Mesodermal cell (in vitro differentiated cells): ENCODE data around the gene MYL11.

Experiments
- H3K27ac ChIP-seq: 2 replicates; pipeline ENCODE4 v1.7.0; 2013; ENCODE audit warnings: mild to moderate bottlenecking, low read depth, low read length, moderate library complexity; ENCODE audit not compliant: severe bottlenecking
- H3K36me3 ChIP-seq: 2 replicates; pipeline ENCODE4 v1.7.1; 2013; ENCODE audit warnings: mild to moderate bottlenecking, low read length, moderate library complexity; ENCODE audit not compliant: control insufficient read depth, insufficient read depth
- H3K4me1 ChIP-seq: one replicate; pipeline ENCODE4 v1.7.1; 2013; ENCODE audit warnings: mild to moderate bottlenecking, low read length; ENCODE audit not compliant: insufficient read depth, control insufficient read depth, poor library complexity, severe bottlenecking
- H3K4me3 ChIP-seq: 2 replicates; pipeline ENCODE4 v1.7.0; 2013; ENCODE audit warnings: low read length, control low read depth, mild to moderate bottlenecking; ENCODE audit not compliant: insufficient read depth, poor library complexity, severe bottlenecking; ENCODE audit errors: extremely low read depth
- H3K9me3 ChIP-seq: 2 replicates; pipeline ENCODE4 v1.7.1; 2013; ENCODE audit warnings: mild to moderate bottlenecking, low read length, moderate library complexity; ENCODE audit not compliant: control insufficient read depth
- WGBS, 2 experiments: methylation state at CpG; one replicate each; pipeline ENCODE4 v1.1.5; 2013; ENCODE audit warnings: missing lambda C conversion rate in 2 of 2; ENCODE audit not compliant: insufficient coverage in 2 of 2; 5-methylcytosine and 5-hydroxymethylcytosine counted together

The MYL11 gene

DNA sequence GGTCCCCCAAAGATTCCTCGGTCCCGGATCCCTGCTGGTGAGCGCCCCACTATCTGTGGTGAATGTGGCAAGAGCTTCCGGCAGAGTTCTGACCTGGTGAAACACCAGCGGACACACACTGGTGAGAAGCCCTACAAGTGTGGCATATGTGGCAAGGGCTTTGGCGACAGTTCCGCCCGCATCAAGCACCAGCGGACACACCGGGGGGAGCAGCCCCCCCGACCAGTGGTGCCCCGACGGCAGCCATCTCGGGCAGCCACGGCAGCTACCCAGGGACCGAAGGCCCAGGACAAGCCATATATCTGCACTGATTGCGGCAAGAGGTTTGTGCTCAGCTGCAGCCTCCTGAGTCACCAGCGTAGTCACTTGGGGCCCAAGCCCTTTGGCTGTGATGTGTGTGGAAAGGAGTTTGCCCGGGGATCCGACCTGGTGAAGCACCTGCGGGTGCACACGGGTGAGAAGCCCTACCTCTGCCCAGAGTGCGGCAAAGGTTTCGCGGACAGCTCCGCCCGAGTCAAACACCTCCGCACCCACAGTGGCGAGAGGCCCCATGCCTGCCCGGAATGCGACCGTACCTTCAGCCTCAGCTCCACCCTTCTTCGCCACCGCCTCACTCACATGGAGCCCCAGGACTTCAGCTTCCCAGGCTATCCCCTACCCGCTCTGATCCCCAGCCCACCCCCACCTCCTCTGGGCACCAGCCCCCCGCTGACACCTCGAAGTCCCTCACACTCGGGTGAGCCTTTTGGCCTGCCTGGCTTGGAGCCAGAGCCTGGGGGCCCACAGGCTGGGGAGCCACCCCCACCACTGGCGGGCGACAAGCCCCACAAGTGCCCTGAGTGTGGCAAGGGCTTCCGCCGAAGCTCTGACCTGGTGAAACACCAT, 23.4 kb downstream of the MYL11 start:
- 96 to 97% methylated on average over 39 of the region's 42 CpGs for WGBS, 2 experiments
- no peaks in the 10 kb centered on the region for H3K9me3 ChIP-seq
- peaks cover 25% of the 10 kb centered on the region for H3K36me3 ChIP-seq
- peaks cover 44% of the 10 kb centered on the region for H3K4me1 ChIP-seq
- no peak overlapping the region for H3K4me3 ChIP-seq
- H3K27ac ChIP-seq: peak overlapping the region; percentile 46

DNA sequence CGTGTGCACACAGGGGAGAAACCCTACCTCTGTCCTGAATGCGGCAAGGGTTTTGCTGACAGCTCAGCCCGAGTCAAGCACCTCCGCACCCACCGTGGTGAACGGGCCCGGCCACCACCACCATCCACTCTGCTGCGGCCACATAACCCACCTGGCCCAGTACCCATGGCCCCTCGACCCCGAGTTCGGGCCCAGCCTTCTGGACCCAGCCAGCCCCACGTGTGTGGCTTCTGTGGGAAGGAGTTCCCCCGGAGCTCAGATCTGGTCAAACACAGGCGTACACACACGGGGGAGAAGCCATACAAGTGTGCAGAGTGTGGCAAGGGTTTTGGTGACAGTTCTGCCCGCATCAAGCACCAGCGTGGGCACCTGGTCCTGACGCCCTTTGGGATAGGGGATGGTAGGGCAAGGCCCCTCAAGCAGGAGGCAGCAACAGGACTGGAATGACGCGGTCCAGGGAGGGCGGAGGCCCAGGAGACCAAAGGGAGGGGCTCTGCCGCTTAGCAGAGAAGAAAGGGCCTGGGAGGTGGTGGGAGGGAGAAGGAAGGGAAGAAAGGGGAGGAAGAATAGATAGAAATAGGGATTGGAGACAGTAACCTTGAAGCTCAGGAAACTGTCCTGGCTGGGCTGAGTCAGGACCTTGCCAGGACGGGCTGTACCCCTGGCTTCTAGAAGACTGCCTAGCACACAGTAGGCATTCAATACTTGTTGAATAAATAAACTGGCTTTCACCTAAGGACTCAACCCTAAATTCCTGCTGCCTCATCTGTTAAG, 24.2 kb downstream of the MYL11 start:
- H3K36me3 ChIP-seq: peaks cover 25% of the 10 kb centered on the region
- peak overlapping the region; percentile 46 for H3K27ac ChIP-seq
- 83 to 87% methylated on average over 22 to 23 of the region's 23 CpGs for WGBS, 2 experiments
- H3K4me1 ChIP-seq: peaks cover 39% of the 10 kb centered on the region
- H3K4me3 ChIP-seq: no peak overlapping the region
- no peaks in the 10 kb centered on the region for H3K9me3 ChIP-seq

- Histone ChIP-seq H3K36me3 (peaks cover 25% of the 10 kb centered on the region), H3K27ac (peak overlapping the region; percentile 98), H3K4me3 (peak overlapping the region; percentile 39), H3K9me3 (no peaks in the 10 kb centered on the region), H3K4me1 (peaks cover 35% of the 10 kb centered on the region)
- 24 to 25% methylated on average over 10 to 11 of the region's 12 CpGs for WGBS, 2 experiments
Measured at GRCh38 chr16:30399435-30400186, 25.0 kb downstream of the MYL11 start.

GRCh38 chr16:30401768-30402425, 27.3 kb downstream of the MYL11 start:
- Histone ChIP-seq H3K4me1 (peaks cover 26% of the 10 kb centered on the region), H3K9me3 (no peaks in the 10 kb centered on the region), H3K4me3 (no peak overlapping the region), H3K36me3 (peaks cover 21% of the 10 kb centered on the region), H3K27ac (no peak overlapping the region)
- 86 to 98% methylated on average over 5 to 6 of the region's 8 CpGs for WGBS, 2 experiments

DNA sequence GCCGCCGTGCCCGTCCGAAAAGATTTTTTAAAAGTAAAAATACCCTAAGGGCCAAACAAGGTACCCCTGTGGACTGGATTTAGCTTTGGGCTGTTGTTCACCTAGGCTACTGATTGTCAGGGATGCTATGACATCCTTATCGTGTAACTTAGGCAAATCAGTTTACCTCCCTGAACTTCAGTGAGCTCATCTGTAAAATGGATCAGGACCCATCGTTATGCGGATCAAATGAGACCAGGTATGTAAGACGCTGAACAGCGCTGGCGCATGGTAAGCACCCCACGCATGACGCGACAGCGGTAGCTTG, 32.1 kb downstream of the MYL11 start:
- H3K36me3 ChIP-seq: peaks cover 22% of the 10 kb centered on the region
- peak overlapping the region; percentile 60 for H3K4me3 ChIP-seq
- peak overlapping the region; percentile 84 for H3K27ac ChIP-seq
- H3K4me1 ChIP-seq: no peaks in the 10 kb centered on the region
- WGBS, 2 experiments: 41 to 52% methylated on average over 14 of the region's 14 CpGs
- no peaks in the 10 kb centered on the region for H3K9me3 ChIP-seq

DNA sequence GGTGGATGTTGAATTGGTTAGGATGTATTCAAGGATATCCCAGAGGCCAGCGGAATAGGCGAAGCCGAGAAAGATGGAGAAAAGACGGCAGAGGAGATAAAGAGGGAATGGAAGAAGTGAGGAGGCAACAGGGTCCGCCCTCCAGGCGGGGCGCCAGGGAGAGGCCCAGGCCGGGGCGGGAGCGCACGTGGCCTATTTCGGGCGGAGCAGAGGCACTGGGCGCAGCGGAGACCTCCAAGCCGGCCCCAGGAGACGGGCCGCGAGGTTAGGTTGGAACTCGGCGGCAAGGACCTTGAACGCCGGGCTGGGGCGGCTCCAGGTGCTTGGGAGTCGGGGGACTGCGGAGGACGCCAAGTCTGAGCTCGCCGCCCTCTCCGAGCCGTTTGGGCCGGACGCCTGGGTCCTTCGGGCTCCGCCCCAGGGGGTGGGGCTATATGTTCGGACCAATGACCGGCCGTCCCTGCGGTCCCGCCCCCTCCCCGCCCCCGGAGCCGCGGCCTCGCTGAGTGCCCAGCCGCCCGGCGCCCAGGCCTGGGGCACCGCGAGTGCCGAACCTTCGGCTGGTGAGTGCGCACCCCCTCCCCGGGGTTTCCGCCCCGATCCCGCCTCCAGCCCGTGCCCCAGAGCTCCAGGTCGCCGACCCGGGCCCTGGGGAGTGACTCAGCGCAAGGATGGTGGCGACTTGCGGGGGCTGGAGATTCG, 32.7 kb downstream of the MYL11 start, which contains the start of gene ZNF771:
Gene ZNF771 (plus strand): TSS at position 505 of the 702 bp plus-strand sequence. CDS start 448 bp downstream, outside the sequence.
- peak within 1 kb of the TSS; percentile 60 for H3K4me3 ChIP-seq
- no peaks in the 10 kb centered on the region for H3K9me3 ChIP-seq
- no peaks in the 10 kb centered on the region for H3K4me1 ChIP-seq
- WGBS, 2 experiments: 0 to 1% methylated on average over 32 to 59 of the region's 65 CpGs
- peaks cover 26% of the 10 kb centered on the region for H3K36me3 ChIP-seq
- H3K27ac ChIP-seq: peak within 1 kb of the TSS; percentile 84

GRCh38 chr16:30407804-30408534, 33.4 kb downstream of the MYL11 start:
- no peaks in the 10 kb centered on the region for H3K9me3 ChIP-seq
- H3K4me1 ChIP-seq: no peaks in the 10 kb centered on the region
- H3K36me3 ChIP-seq: peaks cover 33% of the 10 kb centered on the region
- H3K27ac ChIP-seq: peak overlapping the region; percentile 84
- WGBS, 2 experiments: 29 to 43% methylated on average over 2 to 10 of the region's 19 CpGs
- H3K4me3 ChIP-seq: peak overlapping the region; percentile 60

DNA sequence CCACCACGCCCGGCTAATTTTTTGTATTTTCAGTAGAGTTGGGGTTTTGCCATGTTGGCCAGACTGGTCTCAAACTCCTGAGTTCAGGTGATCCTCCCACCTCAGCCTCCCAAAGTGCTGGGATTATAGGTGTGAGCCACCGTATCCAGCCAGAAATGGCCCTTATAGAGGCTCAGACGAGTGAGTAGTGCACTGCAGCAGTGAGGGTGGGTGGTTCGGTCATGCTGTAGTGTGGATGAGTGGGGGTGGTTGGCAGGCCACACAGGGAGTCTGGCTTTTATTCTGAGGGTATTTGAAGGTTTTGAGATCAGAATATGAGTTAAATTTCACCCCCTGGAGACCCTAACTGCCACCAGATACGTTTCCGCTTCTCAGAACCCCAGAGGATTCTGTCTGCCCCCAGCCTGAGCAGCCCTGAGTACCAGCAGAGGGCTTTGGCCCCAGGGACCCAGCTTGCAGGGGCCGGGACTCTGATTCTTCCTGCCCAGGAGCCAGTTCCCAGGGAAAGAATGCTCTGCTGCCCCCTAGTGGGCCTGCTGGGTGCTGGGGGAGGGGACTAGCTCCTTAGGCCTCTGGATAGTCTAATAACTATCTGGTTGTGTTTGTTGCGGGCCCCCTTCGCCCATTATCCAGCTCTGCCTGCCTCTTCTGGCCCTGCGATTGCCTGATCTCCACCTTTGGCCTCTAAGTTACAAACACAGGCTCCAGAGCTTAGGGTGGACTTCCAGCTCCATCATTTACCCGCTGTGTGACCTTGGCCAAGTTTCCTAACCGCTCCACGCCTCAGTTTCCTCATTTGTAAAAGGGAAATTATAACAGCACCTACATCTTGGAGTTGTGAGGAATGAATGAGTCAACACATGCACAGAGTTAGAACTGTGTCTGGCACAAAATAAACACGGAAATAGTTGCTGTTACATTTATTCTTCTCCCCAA, 34.8 kb downstream of the MYL11 start:
- WGBS, 2 experiments: 64 to 66% methylated on average over 11 to 12 of the region's 15 CpGs
- Histone ChIP-seq H3K4me1 (no peaks in the 10 kb centered on the region), H3K27ac (no peak overlapping the region), H3K9me3 (no peaks in the 10 kb centered on the region), H3K4me3 (no peak overlapping the region), H3K36me3 (peaks cover 45% of the 10 kb centered on the region)
